HEK293 (cell line): ENCODE measurements around the gene CCDC12.

Experiments used
- CTCF ChIA-PET: fragments of 350-600 bp; formaldehyde crosslinking; extraction: SDS; loops from one replicate; lab custom pipeline; 2021; ENCODE audit warnings: antibody characterized with exemption; lab: Yijun Ruan, JAX
- POLR2A ChIA-PET: fragments of 300-600 bp; formaldehyde crosslinking; extraction: SDS; loops from one replicate; lab custom pipeline; 2020; ENCODE audit warnings: antibody characterized with exemption, inconsistent platforms; lab: Yijun Ruan, JAX
- H3K27ac ChIP-seq: fragments of 200-500 bp; sonication (Bioruptor generic); 2 replicates; pipeline ENCODE4 v1.5.1; 2014; ENCODE audit warnings: low read depth, low read length, control low read depth, inconsistent platforms; ENCODE audit errors: extremely low read depth
- H3K36me3 ChIP-seq, 2 experiments: fragments of 200-500 bp in 1 of 2; sonication (Bioruptor generic) in 1 of 2; 1 replicate in 1 of 2; 2 replicates in 1 of 2; pipeline ENCODE4 v1.5.1; 2014 to 2017; ENCODE audit warnings: inconsistent platforms in 2 of 2, low read length in 2 of 2; ENCODE audit not compliant: control insufficient read depth in 2 of 2, insufficient read depth in 1 of 2
- H3K4me1 ChIP-seq: fragments of 200-500 bp; sonication (Bioruptor generic); 2 replicates; pipeline ENCODE4 v1.5.1; 2014; ENCODE audit warnings: mild to moderate bottlenecking, low read length, inconsistent platforms; ENCODE audit not compliant: control insufficient read depth, insufficient read depth
- H3K4me3 ChIP-seq: 2 replicates; pipeline ENCODE4 v1.5.1; 2011; ENCODE audit warnings: low read depth, mild to moderate bottlenecking, control low read depth, low read length, moderate library complexity
- H3K9me3 ChIP-seq: fragments of 200-500 bp; sonication (Bioruptor generic); 2 replicates; pipeline ENCODE4 v1.5.1; 2014; ENCODE audit warnings: low read depth, low read length, inconsistent platforms; ENCODE audit not compliant: control insufficient read depth, insufficient read depth
- HOXC10 ChIP-seq: sonication (generic); formaldehyde crosslinking; IDR thresholded peaks from 2 replicates; pipeline ENCODE4 v1.8.1; 2023; ENCODE audit warnings: mild to moderate bottlenecking, missing genetic modification reagents
- KLF10 ChIP-seq: fragments of 450-650 bp; IDR thresholded peaks from 2 replicates; pipeline ENCODE4 v1.5.1; 2018; ENCODE audit warnings: missing biosample characterization, mild to moderate bottlenecking, missing genetic modification characterization
- KLF7 ChIP-seq: fragments of 450-650 bp; formaldehyde crosslinking; IDR thresholded peaks from 2 replicates; pipeline ENCODE4 v1.5.1; 2016; ENCODE audit warnings: missing biosample characterization, missing genetic modification characterization, borderline replicate concordance
- KLF9 ChIP-seq: fragments of 450-650 bp; formaldehyde crosslinking; IDR thresholded peaks from 2 replicates; pipeline ENCODE4 v1.5.1; 2016; ENCODE audit warnings: missing biosample characterization, missing genetic modification characterization, low read depth
- SETDB1 ChIP-seq: IDR thresholded peaks from one replicate; pipeline ENCODE4 v1.6.1; 2017; ENCODE audit warnings: mild to moderate bottlenecking, low read length, moderate library complexity, mixed read lengths; ENCODE audit not compliant: insufficient read length
- YY1 ChIP-seq: fragments of 450-650 bp; formaldehyde crosslinking; IDR thresholded peaks from 2 replicates; pipeline ENCODE4 v1.5.1; 2018; ENCODE audit warnings: missing biosample characterization, missing genetic modification characterization
- ZBTB20 ChIP-seq: fragments of 450-650 bp; formaldehyde crosslinking; IDR thresholded peaks from 2 replicates; pipeline ENCODE4 v1.5.1; 2016; ENCODE audit warnings: missing biosample characterization, missing genetic modification characterization
- ZNF138 ChIP-seq: fragments of 450-650 bp; formaldehyde crosslinking; IDR thresholded peaks from 2 replicates; pipeline ENCODE4 v1.5.1; 2016; ENCODE audit warnings: missing biosample characterization, missing genetic modification characterization, borderline replicate concordance
- ZNF16 ChIP-seq: fragments of 450-650 bp; formaldehyde crosslinking; IDR thresholded peaks from 2 replicates; pipeline ENCODE4 v1.5.1; 2016; ENCODE audit warnings: low read depth, missing biosample characterization, missing genetic modification characterization
- ZNF473 ChIP-seq: fragments of 450-650 bp; formaldehyde crosslinking; IDR thresholded peaks from 2 replicates; pipeline ENCODE4 v1.5.1; 2017; ENCODE audit warnings: missing biosample characterization, missing genetic modification characterization
- TF ChIP-seq, protein P1 (sequence below): fragments of 450-650 bp; formaldehyde crosslinking; IDR thresholded peaks from 2 replicates; pipeline ENCODE4 v1.5.1; 2016; ENCODE audit warnings: missing biosample characterization, missing genetic modification characterization, borderline replicate concordance
- TF ChIP-seq, protein P2 (sequence below): fragments of 450-650 bp; formaldehyde crosslinking; IDR thresholded peaks from 2 replicates; pipeline ENCODE4 v1.5.1; 2016; ENCODE audit warnings: missing biosample characterization, missing genetic modification characterization
- TF ChIP-seq, protein P3 (sequence below): fragments of 450-650 bp; formaldehyde crosslinking; IDR thresholded peaks from 2 replicates; pipeline ENCODE4 v1.5.1; 2017; ENCODE audit warnings: missing biosample characterization, missing genetic modification characterization

The CCDC12 gene

DNA sequence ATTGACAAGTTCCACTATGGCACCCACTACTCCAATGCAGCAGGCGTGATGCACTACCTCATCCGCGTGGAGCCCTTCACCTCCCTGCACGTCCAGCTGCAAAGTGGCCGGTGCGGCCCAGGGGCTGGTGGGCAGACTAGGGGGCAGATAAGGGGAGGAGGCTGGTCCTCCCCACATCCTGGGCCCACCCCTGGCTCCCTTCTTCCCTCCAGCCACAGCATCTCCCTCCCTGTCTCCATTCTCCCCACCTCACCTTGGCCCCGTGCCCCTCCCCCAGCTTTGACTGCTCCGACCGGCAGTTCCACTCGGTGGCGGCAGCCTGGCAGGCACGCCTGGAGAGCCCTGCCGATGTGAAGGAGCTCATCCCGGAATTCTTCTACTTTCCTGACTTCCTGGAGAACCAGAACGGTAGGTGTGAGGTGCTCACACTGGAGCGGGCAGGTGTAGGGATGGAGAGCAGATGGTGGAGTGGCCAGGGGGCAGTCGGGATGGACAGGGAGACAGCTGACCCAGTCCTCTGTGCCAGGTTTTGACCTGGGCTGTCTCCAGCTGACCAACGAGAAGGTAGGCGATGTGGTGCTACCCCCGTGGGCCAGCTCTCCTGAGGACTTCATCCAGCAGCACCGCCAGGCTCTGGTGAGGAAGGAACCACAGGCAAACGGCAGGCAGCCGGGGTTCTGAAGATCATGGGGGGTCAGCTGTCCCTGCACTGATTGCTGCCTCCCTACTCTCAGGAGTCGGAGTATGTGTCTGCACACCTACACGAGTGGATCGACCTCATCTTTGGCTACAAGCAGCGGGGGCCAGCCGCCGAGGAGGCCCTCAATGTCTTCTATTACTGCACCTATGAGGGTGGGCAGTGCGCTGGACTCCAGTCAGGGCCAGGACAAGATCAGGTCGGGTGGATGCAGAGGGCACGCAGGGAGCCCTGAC, 28.9 kb upstream of the CCDC12 start:
- no peak for TF ChIP-seq KLF9 (tag by site-specific recombination)
- no peak for TF ChIP-seq YY1 (tag by site-specific recombination)
- TF ChIP-seq, protein P1, sequence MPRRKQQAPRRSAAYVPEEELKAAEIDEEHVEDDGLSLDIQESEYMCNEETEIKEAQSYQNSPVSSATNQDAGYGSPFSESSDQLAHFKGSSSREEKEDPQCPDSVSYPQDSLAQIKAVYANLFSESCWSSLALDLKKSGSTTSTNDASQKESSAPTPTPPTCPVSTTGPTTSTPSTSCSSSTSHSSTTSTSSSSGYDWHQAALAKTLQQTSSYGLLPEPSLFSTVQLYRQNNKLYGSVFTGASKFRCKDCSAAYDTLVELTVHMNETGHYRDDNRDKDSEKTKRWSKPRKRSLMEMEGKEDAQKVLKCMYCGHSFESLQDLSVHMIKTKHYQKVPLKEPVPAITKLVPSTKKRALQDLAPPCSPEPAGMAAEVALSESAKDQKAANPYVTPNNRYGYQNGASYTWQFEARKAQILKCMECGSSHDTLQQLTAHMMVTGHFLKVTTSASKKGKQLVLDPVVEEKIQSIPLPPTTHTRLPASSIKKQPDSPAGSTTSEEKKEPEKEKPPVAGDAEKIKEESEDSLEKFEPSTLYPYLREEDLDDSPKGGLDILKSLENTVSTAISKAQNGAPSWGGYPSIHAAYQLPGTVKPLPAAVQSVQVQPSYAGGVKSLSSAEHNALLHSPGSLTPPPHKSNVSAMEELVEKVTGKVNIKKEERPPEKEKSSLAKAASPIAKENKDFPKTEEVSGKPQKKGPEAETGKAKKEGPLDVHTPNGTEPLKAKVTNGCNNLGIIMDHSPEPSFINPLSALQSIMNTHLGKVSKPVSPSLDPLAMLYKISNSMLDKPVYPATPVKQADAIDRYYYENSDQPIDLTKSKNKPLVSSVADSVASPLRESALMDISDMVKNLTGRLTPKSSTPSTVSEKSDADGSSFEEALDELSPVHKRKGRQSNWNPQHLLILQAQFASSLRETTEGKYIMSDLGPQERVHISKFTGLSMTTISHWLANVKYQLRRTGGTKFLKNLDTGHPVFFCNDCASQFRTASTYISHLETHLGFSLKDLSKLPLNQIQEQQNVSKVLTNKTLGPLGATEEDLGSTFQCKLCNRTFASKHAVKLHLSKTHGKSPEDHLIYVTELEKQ (tag by site-specific recombination): no peak
- TF ChIP-seq ZBTB20 (tag by site-specific recombination): no peak
- TF ChIP-seq HOXC10 (CRISPR knock-in tag): no peak
- TF ChIP-seq, protein P2, sequence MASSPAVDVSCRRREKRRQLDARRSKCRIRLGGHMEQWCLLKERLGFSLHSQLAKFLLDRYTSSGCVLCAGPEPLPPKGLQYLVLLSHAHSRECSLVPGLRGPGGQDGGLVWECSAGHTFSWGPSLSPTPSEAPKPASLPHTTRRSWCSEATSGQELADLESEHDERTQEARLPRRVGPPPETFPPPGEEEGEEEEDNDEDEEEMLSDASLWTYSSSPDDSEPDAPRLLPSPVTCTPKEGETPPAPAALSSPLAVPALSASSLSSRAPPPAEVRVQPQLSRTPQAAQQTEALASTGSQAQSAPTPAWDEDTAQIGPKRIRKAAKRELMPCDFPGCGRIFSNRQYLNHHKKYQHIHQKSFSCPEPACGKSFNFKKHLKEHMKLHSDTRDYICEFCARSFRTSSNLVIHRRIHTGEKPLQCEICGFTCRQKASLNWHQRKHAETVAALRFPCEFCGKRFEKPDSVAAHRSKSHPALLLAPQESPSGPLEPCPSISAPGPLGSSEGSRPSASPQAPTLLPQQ: no peak
- TF ChIP-seq SETDB1: no peak
- TF ChIP-seq ZNF16 (tag by site-specific recombination): no peak
- no peak for TF ChIP-seq KLF7 (tag by site-specific recombination)
- no peak for TF ChIP-seq KLF10 (tag by site-specific recombination)
- TF ChIP-seq, protein P3, sequence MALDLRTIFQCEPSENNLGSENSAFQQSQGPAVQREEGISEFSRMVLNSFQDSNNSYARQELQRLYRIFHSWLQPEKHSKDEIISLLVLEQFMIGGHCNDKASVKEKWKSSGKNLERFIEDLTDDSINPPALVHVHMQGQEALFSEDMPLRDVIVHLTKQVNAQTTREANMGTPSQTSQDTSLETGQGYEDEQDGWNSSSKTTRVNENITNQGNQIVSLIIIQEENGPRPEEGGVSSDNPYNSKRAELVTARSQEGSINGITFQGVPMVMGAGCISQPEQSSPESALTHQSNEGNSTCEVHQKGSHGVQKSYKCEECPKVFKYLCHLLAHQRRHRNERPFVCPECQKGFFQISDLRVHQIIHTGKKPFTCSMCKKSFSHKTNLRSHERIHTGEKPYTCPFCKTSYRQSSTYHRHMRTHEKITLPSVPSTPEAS (tag by site-specific recombination): no peak
- Histone ChIP-seq H3K9me3 (no peaks in the 10 kb centered on the region), H3K36me3 (peaks cover 0 to 75% of the 10 kb centered on the region in 2 experiments; a peak in 1 of 3 replicates), H3K4me1 (no peaks in the 10 kb centered on the region), H3K4me3 (no peak overlapping the region), H3K27ac (no peak overlapping the region)
- ChIA-PET CTCF (no interaction called here), POLR2A (no interaction called here)

DNA sequence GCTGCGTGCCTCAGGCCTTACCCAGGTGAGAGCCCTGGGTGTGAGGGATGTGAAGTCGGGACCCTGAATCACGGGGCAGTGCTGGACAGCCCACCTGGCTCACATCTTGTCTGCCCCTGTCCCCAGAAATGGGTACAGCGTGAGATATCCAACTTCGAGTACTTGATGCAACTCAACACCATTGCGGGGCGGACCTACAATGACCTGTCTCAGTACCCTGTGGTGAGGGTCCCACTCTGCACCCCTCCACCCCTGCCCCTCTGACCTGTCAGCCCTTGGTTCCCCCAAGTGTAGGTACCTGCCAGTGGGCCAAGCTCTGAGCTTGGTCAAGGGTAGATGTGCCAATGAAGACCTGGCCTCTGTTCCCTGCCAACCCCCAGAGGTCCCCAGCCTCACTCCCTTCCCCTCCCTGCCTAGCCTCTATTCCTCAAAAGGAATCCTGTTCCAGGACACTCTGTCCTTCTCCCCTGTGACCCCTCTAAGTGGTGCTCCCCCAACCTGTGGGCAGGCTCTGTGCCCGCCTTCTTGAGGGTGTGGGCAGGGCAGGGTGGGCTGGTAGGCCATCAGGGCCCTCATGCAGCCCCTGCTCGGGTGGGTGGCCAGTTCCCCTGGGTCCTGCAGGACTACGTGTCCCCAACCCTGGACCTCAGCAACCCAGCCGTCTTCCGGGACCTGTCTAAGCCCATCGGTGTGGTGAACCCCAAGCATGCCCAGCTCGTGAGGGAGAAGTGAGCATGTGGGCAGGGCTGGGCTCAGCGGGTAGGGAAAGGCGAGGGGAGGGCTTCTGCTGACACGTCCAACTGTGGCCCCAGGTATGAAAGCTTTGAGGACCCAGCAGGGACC, 28.0 kb upstream of the CCDC12 start:
- Histone ChIP-seq H3K36me3 (peaks cover 0 to 83% of the 10 kb centered on the region in 2 experiments; a peak in 1 of 3 replicates), H3K9me3 (no peaks in the 10 kb centered on the region)
- TF ChIP-seq ZNF473 (tag by site-specific recombination): no peak
- TF ChIP-seq ZNF138 (tag by site-specific recombination): no peak
- TF ChIP-seq, all 188 proteins: peak for 0
- Histone ChIP-seq H3K4me1 (no peaks in the 10 kb centered on the region), H3K4me3 (no peak overlapping the region), H3K27ac (no peak overlapping the region)
- ChIA-PET CTCF (no interaction called here), POLR2A (interaction anchor here (0.5 kb wide), 1 partner anchor 157 kb away, joined by 4 read pairs; no protein-coding TSS in a partner anchor)
